Raji (cell line): ENCODE measurements around the gene TIMP3.

ENCODE experiments used
- POLR2A ChIP-seq: IDR thresholded peaks from 2 replicates; pipeline ENCODE4 v1.6.1; 2011; ENCODE audit warnings: low read depth, low read length, control low read depth; ENCODE audit not compliant: insufficient read depth

TIMP3 gene

DNA sequence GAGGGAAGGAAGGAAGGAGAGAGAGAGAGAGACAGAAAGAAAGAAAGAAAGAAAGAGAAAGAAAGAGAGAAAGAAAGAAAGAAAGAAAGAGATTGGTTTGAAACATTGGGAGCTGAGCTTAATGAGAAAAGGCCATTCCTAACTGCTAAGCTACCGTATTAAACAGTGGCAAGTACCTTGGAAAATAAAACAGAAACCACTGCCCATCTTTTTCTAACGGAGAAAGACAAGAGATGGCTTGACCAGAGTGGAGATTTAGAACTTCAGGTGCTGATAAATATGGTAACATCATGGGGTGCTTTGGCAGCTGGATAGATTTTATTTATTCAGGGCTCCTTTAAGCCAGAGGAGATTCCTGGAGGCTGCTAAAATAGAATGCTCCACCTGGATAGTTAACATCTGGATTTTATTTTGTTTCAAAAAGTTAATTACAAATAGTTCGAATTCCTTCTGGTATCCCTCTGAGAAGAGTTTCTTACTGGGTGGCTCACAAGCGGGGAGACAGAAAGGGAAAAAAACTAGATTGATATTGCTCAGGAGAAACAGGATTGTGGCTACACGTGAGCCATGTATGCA lies 12.9 kb downstream of the TIMP3 start:
- no peak for TF ChIP-seq POLR2A

DNA sequence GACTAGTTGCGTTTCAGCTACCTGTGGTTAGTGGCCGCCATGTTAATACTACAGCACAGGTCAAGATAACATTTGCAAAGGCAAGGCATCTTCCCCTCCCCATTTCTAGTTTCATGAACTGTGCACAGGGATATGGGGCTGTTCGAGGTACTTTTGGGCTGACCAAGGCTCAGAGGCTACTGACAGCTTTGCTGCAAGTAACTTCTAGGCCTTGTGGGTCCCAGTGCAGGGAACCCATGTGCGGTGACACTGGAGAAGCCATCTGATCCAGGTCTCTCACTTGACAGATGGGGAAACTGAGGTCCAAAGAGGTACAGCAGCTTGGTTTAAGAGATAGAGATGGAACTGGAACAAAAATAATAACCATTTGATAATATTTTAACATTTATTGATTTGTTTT lies 13.6 kb downstream of the TIMP3 start:
- no peak for TF ChIP-seq POLR2A

DNA sequence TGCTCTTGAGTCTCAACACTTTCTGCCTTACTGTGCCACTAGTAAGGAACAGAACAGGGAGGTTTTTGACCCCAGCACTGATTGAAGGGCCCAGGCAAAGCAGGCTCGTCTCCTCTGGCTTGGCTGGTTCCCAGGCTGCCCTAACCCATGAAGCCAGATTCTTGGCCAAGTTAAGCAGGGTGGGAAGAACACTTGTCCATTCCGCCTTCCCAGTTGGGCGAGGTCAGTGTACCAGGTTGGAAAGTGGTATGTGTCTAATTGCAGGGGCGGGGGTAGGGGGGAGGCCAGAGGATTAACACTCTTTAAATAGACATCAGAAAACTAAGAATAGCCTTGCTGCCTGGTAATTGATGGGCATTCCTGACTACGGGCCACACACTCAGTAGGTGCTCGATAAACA lies 14.4 kb downstream of the TIMP3 start:
- no peak for TF ChIP-seq POLR2A

DNA sequence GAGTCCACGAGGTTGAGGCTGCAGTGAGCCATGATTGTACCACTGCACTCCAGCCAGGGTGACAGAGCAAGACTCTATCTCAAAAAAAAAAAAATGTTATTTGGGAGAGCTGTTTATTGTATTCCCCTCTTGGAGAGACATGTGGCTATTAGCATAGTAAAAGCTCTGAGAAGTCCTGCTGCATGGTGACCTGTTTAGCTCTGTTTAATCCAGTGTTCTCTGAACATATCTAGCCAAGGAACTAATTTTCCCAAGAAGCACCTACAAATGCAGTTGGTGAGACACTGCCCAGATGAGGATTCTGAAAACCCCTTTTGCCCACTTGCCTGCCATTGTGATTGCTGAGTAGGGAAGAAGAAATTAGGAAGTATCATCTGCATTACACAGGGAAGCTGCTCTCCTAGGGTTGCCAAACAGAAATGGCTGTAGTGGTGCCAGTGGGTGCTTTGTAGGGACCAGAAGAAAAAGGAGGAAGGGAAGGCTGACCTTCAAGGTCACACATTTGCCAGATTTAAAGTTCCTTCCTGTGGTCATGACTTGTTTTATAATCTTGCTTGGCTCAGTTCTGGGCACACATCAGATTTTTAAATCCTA lies 15.7 kb downstream of the TIMP3 start:
- TF ChIP-seq POLR2A, result no peak

DNA sequence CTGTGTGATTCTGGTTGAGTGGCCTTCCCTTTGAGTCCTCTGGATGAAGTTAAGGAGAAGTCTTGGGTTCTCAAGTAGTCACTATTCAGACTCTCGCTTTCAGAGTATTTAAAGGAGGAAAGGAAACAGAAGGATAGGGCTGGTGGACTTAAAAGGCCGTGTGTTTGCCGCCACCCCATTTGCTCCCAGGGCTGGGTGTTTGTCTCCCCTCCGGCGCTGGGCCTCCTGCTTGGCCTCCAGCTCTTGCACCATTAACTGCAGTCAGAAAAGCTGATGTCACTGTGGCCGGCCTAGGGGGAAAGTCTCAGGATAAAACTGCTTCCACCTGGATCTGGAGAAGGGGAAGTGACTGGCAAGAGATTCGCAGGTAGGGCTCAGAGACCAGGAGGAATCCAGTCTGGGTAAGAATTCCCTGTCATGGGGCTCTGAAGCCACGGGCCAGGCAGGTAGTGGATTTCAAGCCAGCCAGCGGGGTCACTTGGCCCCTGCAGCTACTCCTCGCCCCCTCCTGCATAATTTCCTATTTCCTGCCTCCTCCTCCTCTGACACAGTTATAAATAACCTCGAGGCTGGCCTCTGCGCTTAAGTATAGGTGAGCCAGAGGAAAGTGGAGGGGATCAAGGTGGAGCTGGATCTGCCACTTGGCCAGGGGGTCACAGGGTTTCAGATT lies 17.1 kb downstream of the TIMP3 start:
- no peak for TF ChIP-seq POLR2A

DNA sequence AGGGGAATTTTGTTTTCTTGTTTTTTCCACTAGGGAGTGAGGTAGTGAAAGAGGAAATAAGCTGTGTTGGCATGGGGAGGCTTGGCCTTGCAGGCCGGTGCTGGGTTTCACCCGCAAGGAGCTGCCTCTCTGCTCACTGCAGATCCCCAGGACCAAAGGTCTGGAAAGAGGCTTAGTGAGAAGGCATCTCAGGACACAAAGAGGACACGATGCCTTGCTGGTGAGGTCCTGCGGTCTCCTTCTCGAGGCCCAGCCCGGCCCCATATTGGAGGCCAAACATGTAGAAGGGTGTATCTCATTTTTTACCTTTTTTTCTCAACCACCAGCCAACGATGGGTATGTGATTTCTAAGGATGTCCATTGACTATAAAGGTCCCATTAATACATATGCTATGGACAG lies 17.6 kb downstream of the TIMP3 start:
- TF ChIP-seq POLR2A, result no peak

DNA sequence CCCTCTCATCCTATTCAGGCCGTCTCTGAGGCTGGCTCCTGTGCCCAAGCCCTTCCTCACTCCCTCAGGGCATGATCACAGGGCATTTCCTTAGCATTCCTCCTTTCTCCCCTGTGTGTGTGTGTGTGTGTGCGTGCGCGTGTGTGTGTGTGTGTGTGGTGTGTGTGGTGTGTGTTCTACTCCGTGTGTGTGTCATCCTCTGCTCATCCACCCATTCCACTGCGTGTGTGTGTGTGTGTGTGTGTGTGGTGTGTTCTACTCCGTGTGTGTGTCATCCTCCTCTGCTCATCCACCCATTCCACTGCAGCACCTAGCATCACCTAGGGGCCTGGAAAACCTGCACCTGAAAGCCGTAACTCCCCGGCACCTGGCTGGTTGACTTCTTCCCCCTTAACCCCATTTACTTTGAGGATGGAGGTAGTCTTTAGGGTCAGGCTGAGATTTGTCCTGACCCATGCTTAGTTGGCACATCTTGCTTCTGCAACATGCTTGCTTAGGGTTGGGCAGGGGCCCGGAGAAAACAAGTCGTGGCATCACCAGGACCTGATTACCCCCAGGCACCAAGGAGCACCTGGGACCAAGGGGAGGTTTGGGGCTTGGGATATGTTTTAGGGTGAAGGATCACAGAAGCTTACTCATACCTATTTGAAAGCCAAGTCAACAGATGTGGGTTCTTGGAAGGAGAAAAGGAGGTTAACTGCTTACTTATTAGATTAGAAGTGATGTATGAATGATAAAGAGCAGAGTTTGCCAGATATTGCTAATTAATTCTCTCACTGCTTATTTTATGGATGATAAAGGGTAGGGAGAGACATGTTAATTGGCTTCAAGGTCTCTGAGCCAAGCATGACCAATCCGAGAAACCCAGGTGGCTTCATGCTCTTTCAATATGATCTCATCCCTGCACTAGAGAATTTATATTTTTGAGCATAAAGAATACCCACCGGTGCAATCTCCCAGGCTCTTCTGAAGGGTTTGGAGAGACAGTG lies 18.9 kb downstream of the TIMP3 start:
- no peak for TF ChIP-seq POLR2A

DNA sequence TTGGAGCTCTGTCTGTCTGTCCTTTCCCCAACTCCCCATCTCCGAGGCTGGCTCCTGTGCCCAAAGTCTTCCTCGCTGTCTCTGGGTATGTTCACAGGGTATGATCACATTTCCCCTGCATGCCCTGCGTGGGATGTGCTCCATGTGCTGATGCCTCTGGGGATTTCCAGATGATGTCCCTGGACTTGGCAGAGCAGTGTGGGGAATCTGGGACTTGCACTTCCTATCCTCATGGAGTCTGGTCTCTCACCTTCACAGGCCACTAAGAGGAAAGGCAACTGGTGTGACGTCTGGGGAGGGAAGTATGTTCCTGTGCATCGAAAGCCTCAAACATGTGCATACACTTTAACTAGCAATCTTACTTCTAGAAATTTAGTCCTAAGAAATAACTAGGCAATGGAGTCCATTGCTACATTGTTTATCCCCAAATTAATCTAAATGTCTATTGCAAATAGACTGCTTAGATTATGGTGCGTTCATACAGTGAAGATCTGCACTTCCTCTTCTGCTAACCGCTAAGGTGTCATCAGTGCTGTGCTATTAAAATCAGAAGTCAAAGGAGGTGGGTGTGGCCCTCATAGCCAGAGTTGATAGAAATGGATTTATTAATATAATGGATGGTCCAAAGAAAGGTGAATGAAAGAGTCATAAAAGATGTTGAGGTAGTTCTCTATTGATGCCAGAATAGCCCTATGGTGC lies 20.8 kb downstream of the TIMP3 start:
- TF ChIP-seq POLR2A, result no peak

DNA sequence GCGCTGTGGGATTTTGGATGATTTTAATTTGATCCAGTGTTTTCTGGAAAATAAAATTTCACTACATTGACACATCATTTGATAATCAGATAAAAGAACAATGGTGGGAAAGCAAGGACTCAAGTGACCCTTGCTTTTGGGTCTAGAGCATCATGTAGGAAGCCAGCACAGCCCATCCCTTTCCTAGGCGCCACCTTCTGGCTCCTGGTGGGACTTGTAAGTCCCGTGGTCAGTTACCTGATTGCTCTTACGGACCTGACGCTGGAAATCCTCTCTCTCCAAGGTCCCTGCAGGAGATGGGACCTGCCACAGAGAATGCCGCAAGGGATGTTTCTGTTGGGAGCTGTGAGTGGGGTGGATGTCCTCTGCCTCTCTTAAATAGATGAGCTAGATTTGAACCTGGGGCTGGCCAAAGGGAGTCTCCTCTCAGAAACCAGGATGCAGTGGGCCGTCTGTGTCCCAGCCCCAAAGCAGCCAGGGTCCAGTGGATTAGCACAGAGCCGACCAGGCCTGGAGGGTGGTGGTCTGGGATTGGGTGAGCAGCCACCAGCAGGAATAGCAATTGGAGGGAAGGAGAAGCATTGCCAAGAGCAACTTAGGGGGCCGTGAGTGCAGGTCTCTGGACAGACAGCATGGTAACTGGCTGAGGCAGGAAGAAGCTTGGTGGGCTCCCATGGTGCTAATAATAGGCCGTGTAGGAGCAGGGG lies 21.7 kb downstream of the TIMP3 start:
- TF ChIP-seq POLR2A, result no peak

DNA sequence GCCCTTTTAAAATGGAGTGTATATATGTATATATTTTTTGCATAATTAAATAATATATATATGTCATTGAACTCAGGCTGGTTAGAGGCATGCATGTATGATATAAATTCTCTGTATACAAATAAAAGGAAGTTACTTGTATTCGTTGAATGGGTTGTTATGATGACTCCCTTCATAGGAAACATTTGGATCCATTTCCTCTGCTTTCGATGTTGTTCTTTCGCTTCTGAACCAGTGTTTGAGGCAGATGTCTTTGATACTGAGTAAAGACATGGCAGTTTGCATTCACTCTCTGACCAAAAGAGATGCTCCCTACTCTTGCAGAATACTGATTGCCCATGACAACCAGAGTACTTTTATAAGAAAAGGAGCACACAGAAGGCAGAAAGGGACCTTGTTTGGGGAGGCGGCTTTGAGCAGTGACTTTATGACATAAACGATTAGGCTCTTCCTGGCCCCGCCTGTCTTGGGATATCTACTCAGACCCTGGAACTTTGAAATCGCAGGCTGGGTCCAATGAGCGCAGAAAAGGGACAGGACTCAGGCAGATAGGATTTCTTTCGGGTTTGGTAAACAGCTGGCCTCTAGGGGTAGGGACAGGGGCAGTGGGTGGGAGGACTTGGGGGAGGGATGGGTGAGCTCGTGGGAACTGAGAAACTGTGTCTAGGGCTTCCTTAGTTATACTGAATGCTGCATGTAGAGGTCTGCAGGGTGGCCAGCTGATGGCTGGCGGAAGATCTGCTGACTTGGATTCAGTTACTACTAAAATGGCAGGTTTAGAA lies 23.2 kb downstream of the TIMP3 start:
- no peak for TF ChIP-seq POLR2A

DNA sequence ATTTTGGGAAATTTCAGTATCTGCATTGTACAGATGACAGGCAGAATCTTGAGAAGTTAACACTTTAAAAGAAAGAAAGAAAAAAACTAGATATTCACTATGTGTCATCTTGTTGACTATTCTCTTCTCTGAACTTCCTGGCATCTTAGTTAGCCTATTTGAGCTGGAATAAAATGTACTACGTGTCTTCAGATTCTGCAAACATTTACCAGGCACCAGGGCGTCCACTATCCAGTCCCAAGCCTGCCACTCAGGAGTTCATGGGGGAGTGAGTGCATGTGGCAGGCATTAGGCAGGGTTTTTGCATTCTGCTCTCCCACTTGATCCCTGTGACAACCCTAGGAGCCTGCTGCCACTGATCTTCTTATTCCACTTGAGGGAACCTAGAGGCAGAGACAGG lies 25.0 kb downstream of the TIMP3 start:
- no peak for TF ChIP-seq POLR2A

DNA sequence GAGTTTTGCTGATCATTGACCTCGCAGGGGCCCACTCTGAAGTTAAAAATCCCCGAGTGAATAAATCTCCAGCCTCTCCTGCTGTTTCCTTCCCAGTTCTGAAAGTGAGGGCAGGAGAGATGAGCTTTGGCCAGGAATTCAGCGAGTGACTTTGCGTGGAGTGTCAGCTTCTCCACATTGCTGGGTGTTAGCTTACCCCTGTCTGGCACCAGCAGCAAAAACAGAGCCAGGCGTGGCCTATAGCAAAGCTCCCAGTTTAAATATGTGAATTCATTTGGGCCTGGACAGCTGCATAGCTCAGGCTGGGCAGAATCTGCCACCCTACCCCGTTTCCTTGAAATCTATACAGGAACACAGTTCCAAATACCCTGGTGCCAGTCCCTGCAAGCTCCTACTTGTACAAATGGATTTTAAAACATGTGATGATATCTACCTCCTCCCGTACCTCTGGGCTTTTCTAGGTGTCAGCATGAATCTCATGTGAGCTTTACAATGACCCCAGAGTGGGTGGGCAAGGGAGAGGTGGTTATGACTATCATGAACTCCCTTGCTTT lies 25.6 kb downstream of the TIMP3 start:
- TF ChIP-seq POLR2A, result no peak

DNA sequence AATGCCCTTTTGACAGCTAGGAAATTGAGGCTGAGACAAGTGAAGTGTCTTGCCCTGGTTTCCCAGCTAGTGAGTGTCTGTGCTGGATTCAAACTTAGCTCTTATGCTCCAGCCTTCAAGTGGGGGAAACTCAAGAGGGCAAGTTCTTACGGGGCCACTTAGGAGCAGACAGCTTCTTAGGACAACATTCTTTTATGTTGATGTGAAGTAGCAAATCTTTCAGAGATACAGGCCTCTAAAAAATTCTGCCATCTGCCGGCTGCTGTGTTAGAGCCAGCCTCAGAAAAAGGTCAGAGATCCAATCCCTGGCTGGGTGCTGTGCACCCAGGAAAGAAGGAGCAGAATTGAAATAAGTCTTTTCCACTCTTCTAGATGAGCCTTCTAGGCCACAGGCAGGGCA lies 26.6 kb downstream of the TIMP3 start:
- TF ChIP-seq POLR2A, result no peak

DNA sequence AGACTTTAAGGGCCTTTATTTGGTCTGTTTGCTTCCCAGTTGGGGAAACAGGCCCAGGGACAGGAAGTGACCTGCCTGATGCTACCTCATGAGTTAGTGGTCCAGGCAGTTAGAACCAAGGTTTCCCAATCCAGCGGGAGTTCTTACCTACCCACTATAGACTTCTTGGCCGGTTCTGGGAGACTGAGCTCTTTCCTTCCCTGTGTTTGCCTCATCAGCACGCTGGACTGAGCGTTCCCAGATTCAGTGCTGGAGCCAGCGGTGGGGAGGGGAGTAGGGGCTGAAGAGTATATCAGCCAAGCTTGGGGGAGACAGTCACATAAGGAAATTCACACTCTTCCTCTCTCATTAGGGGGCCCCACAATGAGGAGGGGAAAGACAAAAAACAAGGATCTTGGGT lies 27.1 kb downstream of the TIMP3 start:
- TF ChIP-seq POLR2A, result no peak

DNA sequence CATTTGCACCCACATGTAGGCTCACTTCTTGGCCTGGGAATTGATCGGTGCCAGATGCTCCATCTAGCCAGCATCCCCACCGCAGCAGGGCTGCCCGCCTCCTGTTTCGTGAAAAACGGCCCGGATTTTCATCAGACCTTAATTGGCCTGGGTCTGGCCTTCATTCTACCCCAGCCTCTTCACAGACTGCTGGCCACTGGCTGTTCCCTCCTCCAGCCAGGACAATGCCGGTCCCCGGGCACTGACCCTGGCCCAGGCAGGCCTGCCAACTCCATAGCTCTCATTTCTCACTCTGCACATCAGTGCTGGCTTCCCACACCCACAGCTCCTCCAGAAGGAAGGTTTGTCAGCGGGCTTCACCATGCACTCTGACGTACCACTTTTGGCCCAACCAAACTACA lies 27.9 kb downstream of the TIMP3 start:
- TF ChIP-seq POLR2A, result no peak
